RWPE1 (cell line): ENCODE data around the gene SNX2.
A peak's percentile ranks its signal among the peaks of the same experiment; 100 is the strongest.

Source experiments
- CTCF ChIA-PET: fragments of 350-600 bp; sonication (Branson Sonifier 250); formaldehyde crosslinking; extraction: SDS; loops from one replicate; lab custom pipeline; 2021; lab: Yijun Ruan, JAX
- POLR2A ChIA-PET: fragments of 400-600 bp; formaldehyde crosslinking; extraction: SDS; loops from one replicate; lab custom pipeline; 2020; ENCODE audit warnings: antibody characterized with exemption; ENCODE audit not compliant: low non-redundant PET; lab: Yijun Ruan, JAX
- DNase-seq: peaks from one replicate; pipeline ENCODE4 v3.0.0; 2012; ENCODE audit warnings: low spot score
- H3K27ac ChIP-seq: fragments of 450-650 bp; 2 replicates; pipeline ENCODE4 v1.5.1; 2017
- CTCF ChIP-seq: fragments of 450-650 bp; conservative IDR thresholded peaks from 2 replicates; pipeline ENCODE4 v1.5.1; 2017; ENCODE audit warnings: low read depth, mild to moderate bottlenecking

Gene SNX2

GRCh38 chr5:122738088-122738487, 36.8 kb upstream of the SNX2 start:
- no peak for DNase-seq
- POLR2A ChIA-PET, result no interaction called here
- CTCF ChIA-PET, result interaction anchor here (0.6 kb wide), 1 partner anchor 34 kb away, joined by 4 read pairs; no protein-coding TSS in a partner anchor

DNA sequence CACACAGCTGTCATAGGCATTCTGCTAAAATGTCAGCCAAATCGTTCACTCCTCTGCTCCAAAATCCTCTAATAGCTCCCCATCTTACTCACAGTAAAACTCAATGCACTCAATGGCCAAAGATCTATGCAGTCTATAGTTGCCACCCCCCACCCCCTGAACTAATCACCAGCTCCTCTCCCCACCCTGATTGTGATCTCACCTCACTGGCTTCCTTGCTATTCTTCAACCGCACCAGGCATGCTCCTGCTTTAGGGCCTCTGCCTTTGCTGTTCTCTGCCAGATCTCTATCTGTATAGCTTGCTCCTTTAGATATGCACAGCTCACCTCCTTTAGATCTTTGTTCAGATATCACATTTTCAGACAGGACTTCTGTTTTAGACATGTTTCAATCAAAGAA, 33.2 kb upstream of the SNX2 start:
- peak; percentile 13 for DNase-seq
- no peak overlapping the region for H3K27ac ChIP-seq
- TF ChIP-seq CTCF, result no peak
- ChIA-PET CTCF (interaction anchor here (0.6 to 1.7 kb wide), 2 partner anchors 37 to 104 kb away, joined by 3 to 9 read pairs; no protein-coding TSS in a partner anchor), POLR2A (no interaction called here)

More at GRCh38 chr5:122738088-122738487, 36.8 kb upstream of the SNX2 start:
- TF ChIP-seq CTCF, result no peak
- H3K27ac ChIP-seq, result no peak overlapping the region

DNA sequence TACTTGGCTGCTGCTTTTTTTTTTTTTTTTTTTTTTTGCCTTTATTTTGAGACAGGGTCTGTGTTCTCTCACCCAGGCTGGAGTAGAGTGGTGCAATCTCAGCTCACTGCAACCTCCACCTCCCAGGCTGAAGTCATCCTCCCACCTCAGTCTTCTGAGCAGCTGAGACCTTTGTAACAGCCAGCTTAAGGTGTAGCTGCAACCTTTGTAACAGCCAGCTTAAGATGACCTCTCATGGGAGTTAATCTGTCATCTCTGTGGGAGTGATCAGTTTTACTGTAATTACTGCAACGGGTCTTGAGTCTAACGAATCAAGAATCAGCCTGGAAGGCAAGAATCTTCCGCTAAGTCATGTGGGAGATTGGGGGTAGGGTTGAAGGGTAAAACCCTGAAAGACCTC, 31.6 kb upstream of the SNX2 start:
- TF ChIP-seq CTCF, result no peak
- no peak overlapping the region for H3K27ac ChIP-seq
- POLR2A ChIA-PET, result no interaction called here
- no peak for DNase-seq
- CTCF ChIA-PET, result interaction anchor here (0.7 kb wide), 1 partner anchor 198 kb away, joined by 5 read pairs; no protein-coding TSS in a partner anchor

DNA sequence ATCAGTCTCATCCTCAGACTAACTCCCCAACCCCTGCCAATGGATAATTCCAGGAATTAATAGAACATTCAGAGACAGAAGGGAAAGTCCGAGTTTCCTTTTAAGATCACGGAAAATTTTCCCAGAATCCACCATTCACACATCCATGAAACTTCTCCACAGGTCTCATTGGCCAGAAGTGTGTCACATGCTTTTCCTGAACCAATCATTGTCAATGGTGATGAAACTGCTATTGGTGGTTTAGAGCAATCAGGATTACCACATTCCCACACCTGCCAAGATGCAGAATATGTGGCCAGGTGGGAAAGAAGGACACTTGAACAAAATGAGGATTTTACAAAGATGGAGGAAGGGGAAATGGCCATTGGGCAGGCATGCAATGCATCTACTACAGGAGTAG, 29.3 kb upstream of the SNX2 start:
- no peak overlapping the region for H3K27ac ChIP-seq
- ChIA-PET CTCF (no interaction called here), POLR2A (no interaction called here)
- no peak for TF ChIP-seq CTCF
- no peak for DNase-seq

- DNase-seq, result no peak
- no peak for TF ChIP-seq CTCF
- ChIA-PET CTCF (no interaction called here), POLR2A (no interaction called here)
- no peak overlapping the region for H3K27ac ChIP-seq
These were observed 25.0 kb upstream of the SNX2 start for GRCh38 chr5:122749886-122750285.

DNA sequence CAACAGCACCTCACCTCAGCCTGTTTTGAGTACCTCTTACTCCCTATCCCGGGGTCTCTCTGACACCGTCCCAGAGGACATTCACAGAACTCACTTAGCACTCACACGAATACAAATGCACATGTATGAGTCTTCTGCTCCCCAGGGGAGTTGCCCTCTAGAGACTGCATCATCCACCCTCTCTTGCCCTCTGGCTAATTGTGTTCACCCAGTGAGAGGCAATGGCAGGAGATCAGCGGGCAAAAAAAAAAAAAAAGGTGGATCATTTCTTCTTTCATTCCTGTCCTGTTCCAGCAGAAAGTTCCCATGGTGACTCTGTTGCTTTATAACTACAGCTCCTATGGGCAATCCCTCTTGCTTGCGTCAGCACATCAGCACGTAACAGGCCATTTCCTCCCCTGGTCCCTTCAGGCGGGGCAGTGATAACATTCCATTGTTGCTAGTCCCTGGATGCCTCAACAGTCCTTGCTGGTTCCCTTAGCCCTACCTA, 23.5 kb upstream of the SNX2 start:
- ChIA-PET POLR2A (interaction anchor here (0.7 kb wide), 1 partner anchor 38 kb away, joined by 9 read pairs; no protein-coding TSS in a partner anchor), CTCF (interaction anchor here (0.7 kb wide), 2 partner anchors 48 to 208 kb away, joined by 3 to 5 read pairs; no protein-coding TSS in a partner anchor)

More for the DNA sequence above, 23.5 kb upstream of the SNX2 start:
- peak; percentile 72 for DNase-seq
- no peak for TF ChIP-seq CTCF
- no peak overlapping the region for H3K27ac ChIP-seq
